H9 (cell line): Measurements from ENCODE around the gene SPOCK3. TPM values are rescaled to one million over a fixed set of nuclear protein-coding genes. Genes with fewer than 3 reads are reported as not detected.

Source experiments
- DNase-seq: peaks from one replicate; pipeline ENCODE4 v3.0.0-alpha.2; 2017
- H2AFZ ChIP-seq: one replicate; pipeline ENCODE4 v1.6.1; 2013; ENCODE audit warnings: mild to moderate bottlenecking, low read length, control low read depth, moderate library complexity
- H2AK5ac ChIP-seq: 2 replicates; pipeline ENCODE4 v1.6.1; 2013; ENCODE audit warnings: low read length, control low read depth, mixed read lengths; ENCODE audit not compliant: insufficient read length
- H2BK120ac ChIP-seq: one replicate; pipeline ENCODE4 v1.6.1; 2013; ENCODE audit warnings: low read depth, mild to moderate bottlenecking, low read length, control low read depth, inconsistent platforms; ENCODE audit not compliant: poor library complexity, severe bottlenecking
- H2BK12ac ChIP-seq: 2 replicates; pipeline ENCODE4 v1.6.1; 2013; ENCODE audit warnings: low read length, control low read depth, mixed read lengths, low read depth; ENCODE audit not compliant: insufficient read length
- H2BK15ac ChIP-seq: 2 replicates; pipeline ENCODE4 v1.6.1; 2013; ENCODE audit warnings: low read depth, low read length, control low read depth
- H2BK20ac ChIP-seq: one replicate; pipeline ENCODE4 v1.6.1; 2013; ENCODE audit warnings: low read depth, mild to moderate bottlenecking, low read length, control low read depth, inconsistent platforms; ENCODE audit not compliant: poor library complexity, severe bottlenecking
- H2BK5ac ChIP-seq: 2 replicates; pipeline ENCODE4 v1.6.1; 2013; ENCODE audit warnings: low read length, control low read depth, mixed read lengths; ENCODE audit not compliant: insufficient read length
- H3K14ac ChIP-seq: 2 replicates; pipeline ENCODE4 v1.6.1; 2013; ENCODE audit warnings: low read length, control low read depth; ENCODE audit not compliant: insufficient read depth
- H3K18ac ChIP-seq: 2 replicates; pipeline ENCODE4 v1.6.1; 2013; ENCODE audit warnings: low read depth, mild to moderate bottlenecking, mixed read lengths, low read length, control low read depth; ENCODE audit not compliant: insufficient read length
- H3K23ac ChIP-seq: 2 replicates; pipeline ENCODE4 v1.6.1; 2013; ENCODE audit warnings: low read length, control low read depth, mixed read lengths, low read depth; ENCODE audit not compliant: insufficient read length
- H3K23me2 ChIP-seq: 2 replicates; pipeline ENCODE4 v1.6.1; 2013; ENCODE audit warnings: low read depth, mild to moderate bottlenecking, mixed read lengths, low read length, control low read depth; ENCODE audit not compliant: insufficient read length, poor library complexity, severe bottlenecking
- H3K27ac ChIP-seq: 2 replicates; pipeline ENCODE4 v1.5.1; 2013; ENCODE audit warnings: low read length, control low read depth, mixed read lengths, low read depth; ENCODE audit not compliant: insufficient read length
- H3K27me3 ChIP-seq: 2 replicates; pipeline ENCODE4 v1.6.1; 2013; ENCODE audit warnings: low read length, control low read depth, inconsistent platforms; ENCODE audit not compliant: insufficient read depth
- H3K4ac ChIP-seq: 2 replicates; pipeline ENCODE4 v1.6.1; 2013; ENCODE audit warnings: low read depth, mild to moderate bottlenecking, control low read depth, inconsistent platforms, low read length, moderate library complexity
- H3K4me1 ChIP-seq: 2 replicates; pipeline ENCODE4 v1.6.1; 2013; ENCODE audit warnings: low read length, control low read depth, inconsistent platforms; ENCODE audit not compliant: insufficient read depth
- H3K4me2 ChIP-seq: 2 replicates; pipeline ENCODE4 v1.6.1; 2013; ENCODE audit warnings: low read length, control low read depth, mixed read lengths; ENCODE audit not compliant: insufficient read length, insufficient read depth
- H3K56ac ChIP-seq: 2 replicates; pipeline ENCODE4 v1.6.1; 2013; ENCODE audit warnings: low read depth, mild to moderate bottlenecking, mixed read lengths, low read length, control low read depth; ENCODE audit not compliant: insufficient read length
- H3K79me1 ChIP-seq: 2 replicates; pipeline ENCODE4 v1.6.1; 2013; ENCODE audit warnings: low read depth, mild to moderate bottlenecking, moderate library complexity, low read length, control low read depth, inconsistent platforms; ENCODE audit not compliant: insufficient read depth, poor library complexity, severe bottlenecking
- H3K79me2 ChIP-seq: 2 replicates; pipeline ENCODE4 v1.6.1; 2013; ENCODE audit warnings: low read length, control low read depth, inconsistent platforms; ENCODE audit not compliant: insufficient read depth
- H3K9ac ChIP-seq: 2 replicates; pipeline ENCODE4 v1.6.1; 2013; ENCODE audit warnings: low read length, control low read depth, mixed read lengths; ENCODE audit not compliant: insufficient read length; ENCODE audit errors: extremely low read depth
- H3K9me3 ChIP-seq: one replicate; pipeline ENCODE4 v1.6.1; 2013; ENCODE audit warnings: low read depth, low read length, inconsistent platforms; ENCODE audit not compliant: control insufficient read depth
- H3T11ph ChIP-seq: one replicate; pipeline ENCODE4 v1.6.1; 2013; ENCODE audit warnings: mild to moderate bottlenecking, low read length, control low read depth, inconsistent platforms
- H4K20me1 ChIP-seq: one replicate; pipeline ENCODE4 v1.6.1; 2013; ENCODE audit not compliant: control insufficient read depth, insufficient read length, insufficient read depth
- H4K5ac ChIP-seq: 2 replicates; pipeline ENCODE4 v1.6.1; 2013; ENCODE audit warnings: low read depth, mild to moderate bottlenecking, mixed read lengths, low read length, control low read depth; ENCODE audit not compliant: insufficient read length
- H4K8ac ChIP-seq: replicated peaks from 2 replicates; pipeline ENCODE4 v1.6.1; 2013; ENCODE audit warnings: low read length, control low read depth, mixed read lengths, low read depth; ENCODE audit not compliant: insufficient read length
- H4K91ac ChIP-seq: 2 replicates; pipeline ENCODE4 v1.6.1; 2013; ENCODE audit warnings: low read depth, mild to moderate bottlenecking, moderate library complexity, mixed read lengths, low read length, control low read depth; ENCODE audit not compliant: insufficient read length
- H3K27ac Mint-ChIP-seq, 3 experiments: 2 replicates in 2 of 3; 3 replicates in 1 of 3; pipeline ENCODE4 v1.8.0; 2020 to 2021; ENCODE audit warnings: mixed read lengths in 3 of 3, mild to moderate bottlenecking in 1 of 3, moderate library complexity in 1 of 3
- H3K27me3 Mint-ChIP-seq: 2 replicates; pipeline ENCODE4 v1.8.0; 2021; ENCODE audit warnings: low read depth, mild to moderate bottlenecking, moderate library complexity, mixed read lengths
- H3K36me3 Mint-ChIP-seq, 3 experiments: 2 replicates in 2 of 3; 3 replicates in 1 of 3; pipeline ENCODE4 v1.8.0; 2020 to 2021; ENCODE audit warnings: low read depth in 3 of 3, mixed read lengths in 3 of 3; ENCODE audit not compliant: insufficient read depth in 1 of 3
- H3K4me1 Mint-ChIP-seq, 2 experiments: 2 replicates each; pipeline ENCODE4 v1.8.0; 2020; ENCODE audit warnings: mixed read lengths in 2 of 2
- H3K4me3 Mint-ChIP-seq, 2 experiments: 2 replicates in 1 of 2; 3 replicates in 1 of 2; pipeline ENCODE4 v1.8.0; 2020 to 2021; ENCODE audit warnings: mild to moderate bottlenecking in 2 of 2, mixed read lengths in 2 of 2, moderate library complexity in 1 of 2
- H3K9me3 Mint-ChIP-seq, 2 experiments: 2 replicates in 1 of 2; 3 replicates in 1 of 2; pipeline ENCODE4 v1.8.0; 2020; ENCODE audit warnings: mild to moderate bottlenecking in 2 of 2, mixed read lengths in 2 of 2, moderate library complexity in 1 of 2
- WGBS: extraction: QIAGEN DNeasy Blood & Tissue Kit; methylation state at CpG from one replicate; pipeline ENCODE4 v1.1.7; 2013; ENCODE audit warnings: missing lambda C conversion rate, low lambda C conversion rate, mixed read lengths; ENCODE audit not compliant: insufficient read length; ENCODE audit errors: extremely low coverage; 5-methylcytosine and 5-hydroxymethylcytosine counted together
- total RNA-seq: library from RNA; stranded (reverse); gene quantifications from 2 replicates; pipeline ENCODE4 v1.2.1, GENCODE V29; 2021
- TF ChIP-seq, protein P1 (sequence below): fragments of 200-600 bp; sonication (generic); conservative IDR thresholded peaks from 3 replicates; pipeline ENCODE4 v1.8.0; 2021; ENCODE audit warnings: antibody characterized with exemption, mild to moderate bottlenecking

Gene SPOCK3
- total RNA-seq, 1 experiment from 2014 or later, result 0.28 TPM

DNA sequence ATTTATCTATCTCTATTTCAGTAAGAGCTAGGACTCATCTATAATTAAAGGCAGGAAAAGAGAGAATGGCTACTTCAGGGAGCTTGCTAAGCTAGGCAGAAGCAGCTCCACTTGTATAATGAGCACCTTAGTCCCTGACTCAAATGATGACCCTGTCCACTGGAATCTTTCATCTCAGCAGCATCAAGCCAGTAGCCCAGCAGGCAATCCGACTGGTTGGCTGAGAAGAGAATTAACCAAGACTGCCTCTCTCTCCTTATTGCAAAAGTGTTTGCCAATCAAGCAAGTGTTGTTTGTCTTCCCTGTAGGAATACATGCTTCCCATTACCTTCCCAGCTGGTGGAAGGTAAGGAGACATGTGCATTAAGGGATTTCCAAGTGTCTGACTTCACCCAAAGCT lies 3.9 kb upstream of the SPOCK3 start:
- H2BK15ac ChIP-seq, result no peak overlapping the region
- H3K9ac ChIP-seq, result no peak overlapping the region
- no peak overlapping the region for H2BK120ac ChIP-seq
- no peak overlapping the region for H3K4me2 ChIP-seq
- Mint-ChIP-seq H3K4me1 (peaks cover 9% of the 10 kb centered on the region in 2 experiments), H3K4me3 (no peak overlapping the region), H3K36me3 (no peaks in the 10 kb centered on the region), H3K27ac (no peak overlapping the region), H3K9me3 (no peaks in the 10 kb centered on the region; a peak in 1 of 5 replicates), H3K27me3 (peaks cover 50% of the 10 kb centered on the region)
- H4K8ac ChIP-seq, result no peak overlapping the region
- H2BK5ac ChIP-seq, result no peak overlapping the region
- H3K23ac ChIP-seq, result no peak overlapping the region
- H3K79me2 ChIP-seq, result no peaks in the 10 kb centered on the region
- H3K4me1 ChIP-seq, result no peaks in the 10 kb centered on the region
- H3K79me1 ChIP-seq, result no peaks in the 10 kb centered on the region
- no peak overlapping the region for H4K5ac ChIP-seq
- H4K20me1 ChIP-seq, result no peaks in the 10 kb centered on the region
- WGBS, result no CpG with 5 or more reads among the region's 1 CpG
- H3K9me3 ChIP-seq, result no peaks in the 10 kb centered on the region
- TF ChIP-seq, protein P1, sequence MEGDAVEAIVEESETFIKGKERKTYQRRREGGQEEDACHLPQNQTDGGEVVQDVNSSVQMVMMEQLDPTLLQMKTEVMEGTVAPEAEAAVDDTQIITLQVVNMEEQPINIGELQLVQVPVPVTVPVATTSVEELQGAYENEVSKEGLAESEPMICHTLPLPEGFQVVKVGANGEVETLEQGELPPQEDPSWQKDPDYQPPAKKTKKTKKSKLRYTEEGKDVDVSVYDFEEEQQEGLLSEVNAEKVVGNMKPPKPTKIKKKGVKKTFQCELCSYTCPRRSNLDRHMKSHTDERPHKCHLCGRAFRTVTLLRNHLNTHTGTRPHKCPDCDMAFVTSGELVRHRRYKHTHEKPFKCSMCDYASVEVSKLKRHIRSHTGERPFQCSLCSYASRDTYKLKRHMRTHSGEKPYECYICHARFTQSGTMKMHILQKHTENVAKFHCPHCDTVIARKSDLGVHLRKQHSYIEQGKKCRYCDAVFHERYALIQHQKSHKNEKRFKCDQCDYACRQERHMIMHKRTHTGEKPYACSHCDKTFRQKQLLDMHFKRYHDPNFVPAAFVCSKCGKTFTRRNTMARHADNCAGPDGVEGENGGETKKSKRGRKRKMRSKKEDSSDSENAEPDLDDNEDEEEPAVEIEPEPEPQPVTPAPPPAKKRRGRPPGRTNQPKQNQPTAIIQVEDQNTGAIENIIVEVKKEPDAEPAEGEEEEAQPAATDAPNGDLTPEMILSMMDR, result no peak
- H2BK20ac ChIP-seq, result no peak overlapping the region
- no peak overlapping the region for H2AFZ ChIP-seq
- H3T11ph ChIP-seq, result no peak overlapping the region
- peaks cover 3% of the 10 kb centered on the region; the same call in 1 of the 2 replicates for H3K27me3 ChIP-seq
- H2AK5ac ChIP-seq, result no peak overlapping the region
- no peak overlapping the region for H3K14ac ChIP-seq
- no peak overlapping the region for H3K27ac ChIP-seq
- DNase-seq, result no peak
- H3K18ac ChIP-seq, result no peak overlapping the region
- H4K91ac ChIP-seq, result no peak overlapping the region
- no peak overlapping the region for H3K56ac ChIP-seq
- no peak overlapping the region for H3K4ac ChIP-seq
- H2BK12ac ChIP-seq, result no peak overlapping the region
- H3K23me2 ChIP-seq, result peaks cover 16% of the 10 kb centered on the region
